Renal cortical epithelial cell (primary cell): ENCODE measurements around the gene ULK4. TPM values are rescaled to one million over a fixed set of nuclear protein-coding genes. Genes with fewer than 3 reads are reported as not detected.
"Not testable (repeated sequence)": the region's sequence is repeated elsewhere in the genome, so short reads cannot be mapped to it uniquely, and the experiment has no call there.

Experiments
- DNase-seq: peaks from one replicate; pipeline ENCODE4 v3.0.0-alpha.2; 2011; ENCODE audit warnings: low read depth
- total RNA-seq: library from RNA; depleted of rRNA; stranded (reverse); fragments of >200 nt; gene quantifications from 2 replicates; pipeline ENCODE4 v1.2.3, GENCODE V29; 2014

Gene ULK4
- total RNA-seq, 1 donor from 2014 or later: 20.5 TPM

DNA sequence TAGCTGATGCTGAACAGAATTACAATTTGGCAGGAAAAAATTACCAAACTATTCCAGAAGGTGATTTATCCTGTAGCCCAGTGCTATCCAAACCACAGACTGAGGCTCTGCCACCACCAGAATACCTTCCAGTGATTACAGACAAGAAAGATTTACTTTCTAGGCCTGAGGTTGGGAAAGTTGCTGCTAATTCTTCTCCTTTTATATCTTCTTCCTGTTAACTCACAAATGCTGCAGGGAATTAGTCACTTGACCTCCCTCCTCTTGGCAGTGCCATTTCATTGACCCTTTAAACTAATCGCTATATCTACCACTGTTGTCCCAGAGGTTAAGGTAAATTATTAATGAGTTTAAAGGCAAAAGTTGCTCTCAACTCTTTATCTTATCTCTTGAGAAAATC is 644.2 kb downstream of the ULK4 start:
- peak; percentile 96 for DNase-seq

DNA sequence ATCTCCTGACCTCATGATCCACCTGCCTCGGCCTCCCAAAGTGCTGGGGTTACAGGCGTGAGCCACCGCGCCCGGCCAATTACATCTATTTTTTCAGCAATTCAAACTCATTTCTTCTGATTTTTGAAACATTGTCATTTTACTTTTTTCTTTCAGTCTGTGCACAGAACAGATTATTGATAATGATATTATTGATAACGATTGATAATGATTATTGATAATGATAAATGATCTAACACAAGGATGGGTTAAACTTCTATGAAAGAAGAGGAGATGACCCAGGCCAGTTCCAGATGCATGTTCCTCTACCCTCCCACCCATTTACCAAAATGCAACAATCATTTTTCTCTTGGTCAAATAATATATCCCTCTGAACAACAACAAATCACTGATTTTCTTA is 644.6 kb downstream of the ULK4 start:
- no peak for DNase-seq

DNA sequence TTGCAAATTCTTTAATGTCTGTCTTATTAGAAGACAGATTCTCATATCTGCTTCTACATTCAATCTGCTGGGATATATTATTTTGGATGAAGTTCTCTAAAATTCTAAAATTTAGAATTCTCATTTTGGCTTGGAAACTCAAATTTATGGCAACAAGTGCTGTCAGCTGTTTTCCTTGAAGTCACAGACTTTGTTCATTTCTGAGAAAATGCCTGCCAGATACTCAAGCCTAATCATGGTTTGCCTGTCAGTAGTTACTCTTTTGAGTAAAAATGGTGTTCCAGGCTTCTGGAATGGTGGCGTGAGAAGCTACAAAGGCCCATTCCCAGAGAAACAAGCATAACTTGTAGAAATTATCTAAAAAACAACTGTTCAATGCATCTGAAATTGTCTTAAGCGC is 646.8 kb downstream of the ULK4 start:
- no peak for DNase-seq

DNA sequence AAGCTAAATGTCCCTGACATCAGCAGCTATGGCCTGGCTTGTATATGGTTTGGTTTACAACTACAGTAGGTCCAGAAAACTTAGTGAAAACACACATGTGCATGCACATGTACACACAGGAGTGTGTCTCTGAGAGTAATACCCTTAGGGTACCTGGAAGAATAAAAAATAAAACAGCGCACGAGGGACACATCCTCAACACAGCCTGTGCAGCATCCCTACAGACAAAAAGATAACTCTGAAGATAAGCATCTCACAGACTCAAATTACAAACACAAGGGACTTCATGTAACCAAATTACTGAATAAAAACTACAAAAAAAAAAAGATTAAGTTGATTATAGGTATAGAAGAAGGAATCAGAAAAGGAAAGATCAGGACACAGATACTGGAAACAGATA is 653.8 kb downstream of the ULK4 start:
- DNase-seq: no peak

DNA sequence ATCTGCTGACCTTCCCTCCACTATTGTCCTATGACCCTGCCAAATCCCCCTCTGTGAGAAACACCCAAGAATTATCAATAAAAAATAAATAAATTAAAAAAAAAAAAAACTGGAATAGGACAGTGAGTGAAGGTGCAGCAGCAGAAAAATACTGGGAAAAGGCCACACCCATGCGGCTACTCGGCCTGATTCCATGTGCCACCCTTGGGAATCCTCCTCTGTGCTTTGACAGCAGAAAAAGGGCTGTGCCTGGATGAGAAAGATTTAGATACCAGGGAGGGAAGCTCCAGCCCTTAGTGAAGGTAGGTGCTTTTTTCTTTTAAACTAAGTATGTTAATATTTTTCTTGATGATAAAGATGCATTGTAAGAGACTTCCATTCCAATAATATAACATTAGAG is 654.8 kb downstream of the ULK4 start:
- DNase-seq: no peak

DNA sequence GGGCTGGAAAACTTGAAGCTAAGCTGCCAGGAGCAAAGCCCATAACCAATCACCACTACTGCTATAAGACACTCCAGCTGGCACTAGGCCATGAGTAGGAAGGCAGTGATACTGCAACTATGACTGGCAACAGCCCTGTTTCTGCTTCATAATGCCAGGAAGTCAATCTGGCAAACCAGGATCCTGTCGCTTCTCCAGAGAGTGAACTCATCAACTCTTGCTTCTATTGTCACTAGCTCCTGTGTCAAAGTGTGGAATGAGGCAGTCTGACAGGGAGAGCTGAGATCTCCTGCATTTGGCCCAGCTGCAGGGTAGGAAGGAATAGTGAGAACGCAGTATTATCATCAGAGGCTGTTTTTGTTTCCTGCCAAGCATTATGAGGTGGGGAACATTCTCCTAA is 657.3 kb downstream of the ULK4 start:
- DNase-seq: peak; percentile 40

DNA sequence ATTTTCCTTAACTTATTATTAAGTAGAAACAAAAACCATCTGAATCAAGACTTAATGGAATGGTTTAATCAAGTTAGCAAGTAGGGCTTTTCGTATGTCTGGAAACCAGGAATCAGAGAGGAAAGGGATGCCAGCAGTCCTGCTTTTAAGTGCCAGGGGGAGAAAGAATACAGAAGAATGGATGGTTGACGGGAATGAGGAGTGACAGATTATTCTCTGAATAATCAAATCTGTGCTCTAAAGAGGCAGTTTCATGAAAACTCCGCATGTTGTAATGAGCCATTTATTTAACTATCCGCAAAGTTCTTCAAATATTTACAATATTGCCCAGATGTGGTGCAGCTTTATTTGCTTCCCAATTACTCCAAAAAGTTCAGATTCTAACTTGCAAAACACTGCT is 659.6 kb downstream of the ULK4 start:
- DNase-seq: no peak

DNA sequence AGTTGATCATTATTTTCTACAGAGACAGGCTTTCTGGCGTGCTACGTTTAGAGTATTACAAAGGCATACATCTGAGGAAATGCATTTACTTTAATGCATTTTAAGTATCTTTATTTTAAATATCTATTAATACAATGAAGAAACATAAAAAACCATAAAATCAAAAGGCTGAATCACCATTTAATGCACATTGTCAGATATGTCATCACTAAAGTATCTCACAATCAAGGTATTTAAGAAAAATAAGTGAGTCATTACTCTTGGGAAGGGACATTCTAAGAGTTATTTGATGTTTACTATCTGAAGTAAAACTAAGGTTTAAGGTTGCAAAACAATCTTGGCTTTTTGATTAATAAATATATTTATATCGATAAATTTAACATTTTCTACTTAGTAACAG is 660.4 kb downstream of the ULK4 start:
- DNase-seq: peak; percentile 41

DNA sequence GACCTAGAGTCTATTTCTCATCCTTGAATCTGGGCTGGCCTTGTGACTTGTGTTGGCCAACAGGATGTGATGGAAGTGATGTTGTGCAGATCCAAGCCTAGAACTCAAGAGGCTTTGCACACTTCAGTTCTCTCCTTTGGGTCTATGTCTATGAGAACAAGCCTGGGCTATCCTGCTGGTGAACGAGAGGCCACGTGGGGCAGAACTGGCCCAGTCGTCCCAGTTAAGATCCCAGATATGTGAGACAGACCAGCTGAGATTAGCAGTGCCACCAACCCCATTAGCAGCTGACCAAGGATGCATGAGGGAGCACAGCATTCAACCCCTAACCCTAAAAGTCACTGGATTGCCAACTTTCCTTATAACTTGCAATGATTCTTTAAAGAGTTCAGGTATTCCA is 662.9 kb downstream of the ULK4 start:
- no peak for DNase-seq

DNA sequence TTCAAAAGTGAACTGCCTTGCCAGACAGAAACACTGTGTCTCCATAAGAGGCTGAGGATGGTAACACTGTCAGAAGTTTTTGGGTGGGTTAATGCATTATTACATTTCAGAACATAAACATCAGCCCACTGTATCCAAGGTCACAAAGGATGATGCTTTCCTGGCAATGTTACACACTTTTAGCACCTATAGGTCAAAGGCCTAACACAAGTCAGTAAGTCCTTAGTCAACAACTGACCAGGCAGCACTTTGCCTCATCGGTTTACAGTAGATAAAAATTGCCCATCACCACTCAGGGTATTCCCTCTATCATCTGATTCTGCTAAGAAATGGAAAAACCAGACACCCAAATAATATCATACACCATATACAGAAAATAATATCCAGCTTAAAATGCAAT is 664.2 kb downstream of the ULK4 start:
- DNase-seq: no peak

DNA sequence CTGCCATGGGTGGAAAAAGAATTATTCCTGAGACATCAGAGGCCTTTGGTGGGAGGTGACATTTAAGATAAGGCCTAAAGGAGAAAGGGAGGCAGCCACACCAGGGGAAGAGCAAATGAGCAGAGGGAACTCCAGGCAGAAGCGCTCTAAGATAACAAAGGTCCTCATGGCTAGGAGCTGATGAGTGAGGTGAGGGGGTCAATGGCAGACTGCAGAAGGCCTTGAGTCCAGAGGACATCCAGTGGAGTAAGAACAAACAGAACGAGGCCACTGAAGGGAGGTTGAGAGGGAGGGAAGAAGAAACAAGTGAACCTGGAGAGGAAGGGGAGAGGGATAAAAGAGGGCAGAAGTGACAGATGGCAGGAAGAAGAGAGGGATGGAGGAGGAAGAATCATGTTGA is 665.3 kb downstream of the ULK4 start:
- no peak for DNase-seq

DNA sequence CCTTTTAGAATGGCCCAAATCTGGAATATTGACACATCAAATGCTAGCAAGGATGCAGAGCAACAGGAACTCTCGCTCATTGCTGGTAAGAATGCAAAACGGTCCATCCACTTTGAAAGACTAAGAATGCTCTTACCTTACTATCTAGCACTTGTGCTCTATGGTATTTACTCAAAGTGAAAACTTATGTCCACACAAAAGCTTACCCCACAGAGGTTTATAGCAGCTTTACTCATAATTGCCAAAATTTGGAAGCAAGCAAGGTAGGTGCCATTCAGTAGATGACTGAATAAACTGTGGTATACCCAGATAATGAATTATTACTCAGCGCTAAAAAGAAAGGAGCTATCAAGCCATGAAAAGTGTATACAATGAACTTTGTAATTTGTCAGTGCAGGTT is 666.2 kb downstream of the ULK4 start:
- DNase-seq: no peak

DNA sequence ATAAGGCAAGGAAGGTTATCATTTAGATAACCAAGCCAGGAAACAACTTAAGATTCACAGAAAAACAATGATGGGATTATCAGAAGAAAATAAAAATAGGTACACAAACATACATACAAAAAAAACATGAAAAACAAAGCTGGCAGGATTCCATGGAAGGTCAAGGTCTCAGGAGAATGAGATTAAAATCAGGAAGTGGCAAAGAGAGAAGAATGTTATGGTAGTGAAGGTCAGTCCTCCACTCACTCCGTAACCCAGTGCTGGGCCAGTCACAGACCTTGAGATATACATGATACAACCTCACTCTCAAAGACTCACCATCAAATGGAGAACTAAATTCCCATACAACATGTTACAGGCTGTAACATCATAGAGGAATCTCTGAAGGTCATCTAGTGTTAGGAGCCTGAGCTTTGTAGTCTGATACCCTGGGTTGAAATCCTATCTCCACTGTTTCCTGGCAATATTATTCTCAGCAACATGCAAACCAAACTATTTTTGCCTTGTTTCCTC is 668.7 kb downstream of the ULK4 start:
- DNase-seq: no peak

DNA sequence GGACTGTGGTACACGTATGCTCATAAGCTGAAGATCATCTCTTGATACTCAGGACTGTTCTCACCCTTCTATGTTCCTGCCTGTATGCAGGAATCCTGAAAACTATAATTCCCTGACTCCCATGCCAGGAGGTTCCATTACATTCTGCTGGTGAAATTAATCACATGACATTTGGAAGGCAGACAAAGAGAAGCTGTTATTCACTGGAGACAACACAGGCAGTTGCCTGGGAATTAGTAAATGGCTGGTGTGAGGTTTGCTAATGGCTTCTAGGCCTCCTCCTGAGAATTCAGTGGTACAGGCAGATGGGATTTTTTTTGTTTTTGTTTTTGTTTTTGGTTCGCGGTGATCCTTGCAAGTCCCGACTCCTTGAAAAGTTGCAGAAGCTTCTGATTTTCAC is 671.2 kb downstream of the ULK4 start:
- no peak for DNase-seq

DNA sequence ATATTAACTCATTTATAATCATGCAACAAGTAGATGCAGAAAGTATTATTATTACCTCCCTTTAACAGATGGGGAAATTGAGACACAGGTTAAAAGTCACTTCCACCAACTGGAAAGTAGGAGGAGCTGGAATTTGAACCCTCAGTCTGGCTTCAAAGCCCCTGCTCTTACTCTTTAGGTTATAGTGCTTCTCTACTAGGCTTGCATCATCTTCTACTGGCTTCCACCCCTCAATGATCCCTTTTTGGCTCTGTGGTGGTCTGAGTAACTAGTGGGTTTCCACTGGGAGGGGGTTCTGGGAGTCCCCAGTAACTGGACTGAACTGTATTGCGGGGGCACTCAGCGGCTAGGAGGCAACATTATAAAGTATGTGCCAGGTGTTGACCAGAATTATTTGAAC is 671.6 kb downstream of the ULK4 start:
- DNase-seq: no peak

DNA sequence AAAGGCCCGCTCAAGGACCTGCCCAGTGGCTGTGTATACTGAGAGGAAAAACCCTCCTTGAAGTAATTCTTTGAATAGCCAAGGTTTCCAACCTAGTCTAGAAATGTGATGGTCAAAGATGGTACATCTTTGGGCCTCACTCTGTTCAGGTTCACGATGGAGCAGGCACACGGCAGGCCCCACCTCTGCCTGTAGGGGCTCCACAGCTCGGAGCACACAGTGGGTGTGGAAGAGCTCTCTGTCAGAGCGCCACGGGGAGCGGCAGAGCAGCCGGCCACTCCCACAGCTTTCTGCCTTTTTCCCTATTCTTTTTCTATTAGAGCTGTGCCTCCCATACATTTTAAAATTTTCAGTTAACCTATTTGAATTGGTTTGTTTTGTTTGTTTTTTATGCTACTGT is 673.1 kb downstream of the ULK4 start:
- no peak for DNase-seq

DNA sequence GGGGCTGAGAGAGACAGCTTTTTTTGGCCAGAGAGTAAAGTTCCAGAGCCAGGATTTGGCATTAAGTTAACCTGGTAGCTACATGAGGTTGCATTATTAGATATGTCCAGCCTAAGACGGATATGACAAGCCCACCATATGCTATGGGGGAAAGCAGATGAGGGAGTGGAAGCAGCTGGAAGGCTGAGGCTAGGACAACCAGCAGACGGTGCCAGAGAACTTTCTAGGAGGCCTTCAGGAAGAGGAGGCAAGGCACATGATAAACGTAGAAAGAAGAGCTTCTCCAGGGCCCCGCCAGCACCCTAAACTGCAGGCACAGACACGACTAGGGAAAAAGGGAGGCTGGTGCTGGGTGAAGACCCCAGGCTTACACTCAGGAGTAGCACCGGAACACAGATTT is 675.6 kb downstream of the ULK4 start:
- no peak for DNase-seq

DNA sequence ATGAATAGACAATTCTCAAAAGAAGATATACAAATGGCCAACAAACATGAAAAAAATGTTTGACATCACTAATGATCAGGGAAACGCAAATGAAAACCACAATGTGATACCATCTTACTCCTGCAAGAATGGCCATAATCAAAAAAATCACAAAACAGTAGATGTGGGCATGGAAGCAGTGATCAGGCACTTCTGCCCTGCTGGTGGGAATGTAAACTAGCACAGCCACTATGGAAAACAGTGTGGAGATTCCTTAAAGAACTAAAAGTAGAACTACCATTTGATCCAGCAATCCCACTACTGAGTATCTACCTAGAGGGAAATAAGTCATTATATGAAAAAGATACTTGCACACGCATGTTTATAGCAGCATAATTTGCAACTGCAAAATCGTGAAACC is 677.0 kb downstream of the ULK4 start:
- not testable (repeated sequence) for DNase-seq

DNA sequence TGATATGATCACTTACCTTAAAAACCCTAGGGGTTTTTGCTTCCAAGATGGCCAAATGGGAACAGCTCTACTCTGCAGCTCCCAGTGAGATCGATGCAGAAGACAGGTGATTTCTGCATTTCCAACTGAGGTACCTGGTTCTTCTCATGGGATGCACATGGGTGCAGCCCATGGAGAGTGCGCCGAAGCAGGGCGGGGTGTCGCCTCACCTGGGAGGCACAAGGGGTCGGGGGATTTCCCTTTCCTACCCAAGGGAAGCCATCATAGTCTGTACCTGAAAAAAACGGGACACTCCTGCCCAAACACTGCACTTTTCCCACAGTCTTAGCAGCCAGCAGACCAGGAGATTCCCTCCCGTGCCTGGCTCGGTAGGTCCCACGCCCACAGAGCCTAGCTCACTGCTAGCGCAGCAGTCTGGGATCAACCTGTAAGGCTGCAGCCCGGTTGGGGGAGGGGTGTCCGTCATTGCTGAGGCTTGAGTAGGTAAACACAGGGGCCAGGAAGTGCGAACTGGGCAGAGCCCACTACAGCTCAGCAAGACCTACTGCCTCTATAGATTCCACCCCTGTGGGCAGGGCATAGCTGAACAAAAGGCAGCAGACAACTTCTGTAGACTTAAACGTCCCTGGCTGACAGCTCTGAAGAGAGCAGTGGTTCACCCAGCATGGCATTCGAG is 684.0 kb downstream of the ULK4 start:
- DNase-seq: no peak

DNA sequence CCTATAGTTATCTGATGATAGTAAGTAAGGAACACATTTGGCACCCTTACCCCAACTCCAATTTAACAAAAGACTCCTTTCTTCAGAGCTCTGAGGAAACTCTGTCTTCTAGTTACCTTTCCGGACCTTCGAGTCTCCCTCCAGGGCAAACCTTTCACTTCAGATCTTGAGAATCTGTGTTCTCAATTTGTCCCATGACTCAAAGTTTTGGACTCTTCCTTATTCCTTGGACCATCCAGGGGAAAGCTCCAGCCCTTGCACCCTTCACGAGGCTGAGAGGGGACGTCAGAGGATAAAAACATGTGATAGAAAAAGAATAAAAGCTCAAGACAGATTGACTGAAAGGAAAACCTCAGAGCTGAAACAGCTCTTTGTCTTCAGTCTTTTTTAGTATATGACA is 685.7 kb downstream of the ULK4 start:
- no peak for DNase-seq

DNA sequence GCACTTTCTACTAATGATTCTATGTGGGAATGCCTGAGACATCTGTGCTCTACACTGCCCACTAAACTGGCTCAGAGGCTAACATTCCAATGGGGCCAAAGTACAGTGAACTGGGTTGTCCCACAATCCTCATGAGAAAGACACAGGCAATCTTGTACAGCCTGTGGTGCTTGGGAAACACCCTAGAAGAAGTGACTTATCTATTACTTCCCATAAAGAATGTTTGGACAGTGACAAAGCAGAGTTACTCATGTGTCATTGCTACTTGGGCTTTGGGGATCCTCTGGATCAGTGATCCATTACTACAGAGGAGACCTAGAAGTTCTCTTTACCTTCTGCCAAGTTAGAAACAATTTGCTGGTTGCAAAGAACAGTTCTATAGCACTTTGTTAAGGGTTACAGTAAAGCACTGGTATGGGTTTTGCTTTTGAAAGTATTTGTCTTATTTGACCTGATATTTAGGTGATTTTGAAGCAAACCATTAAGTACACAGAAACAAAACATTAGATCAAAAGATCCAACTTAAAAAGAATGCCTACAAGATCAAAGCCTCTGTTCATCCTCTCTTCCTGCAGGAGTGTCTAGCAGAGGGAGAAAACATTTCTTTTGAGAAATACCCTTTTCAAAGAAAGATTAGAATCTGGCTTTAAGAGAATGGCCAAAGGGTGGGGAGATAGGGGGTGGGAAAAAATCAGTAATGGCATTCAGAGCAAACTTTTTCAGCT is 686.8 kb downstream of the ULK4 start:
- DNase-seq: peak; percentile 94

DNA sequence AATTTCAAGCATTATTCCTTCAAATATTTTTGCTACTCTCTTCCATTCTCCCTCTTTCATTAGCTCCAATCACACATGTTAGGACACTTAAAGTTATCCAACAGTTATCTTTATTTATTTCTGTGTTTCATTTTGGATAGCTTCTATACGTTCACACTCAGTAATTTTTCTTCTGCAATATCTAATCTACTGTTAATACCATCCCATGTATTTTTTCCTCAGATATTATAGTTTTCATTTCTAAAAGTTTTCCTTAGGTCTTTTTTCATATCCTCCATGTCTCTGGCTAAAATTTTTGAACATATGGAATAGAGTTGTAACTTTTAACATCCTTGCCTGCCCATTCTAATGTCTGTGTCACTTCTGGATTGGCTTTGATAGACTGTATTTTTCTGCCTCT is 689.2 kb downstream of the ULK4 start:
- no peak for DNase-seq

DNA sequence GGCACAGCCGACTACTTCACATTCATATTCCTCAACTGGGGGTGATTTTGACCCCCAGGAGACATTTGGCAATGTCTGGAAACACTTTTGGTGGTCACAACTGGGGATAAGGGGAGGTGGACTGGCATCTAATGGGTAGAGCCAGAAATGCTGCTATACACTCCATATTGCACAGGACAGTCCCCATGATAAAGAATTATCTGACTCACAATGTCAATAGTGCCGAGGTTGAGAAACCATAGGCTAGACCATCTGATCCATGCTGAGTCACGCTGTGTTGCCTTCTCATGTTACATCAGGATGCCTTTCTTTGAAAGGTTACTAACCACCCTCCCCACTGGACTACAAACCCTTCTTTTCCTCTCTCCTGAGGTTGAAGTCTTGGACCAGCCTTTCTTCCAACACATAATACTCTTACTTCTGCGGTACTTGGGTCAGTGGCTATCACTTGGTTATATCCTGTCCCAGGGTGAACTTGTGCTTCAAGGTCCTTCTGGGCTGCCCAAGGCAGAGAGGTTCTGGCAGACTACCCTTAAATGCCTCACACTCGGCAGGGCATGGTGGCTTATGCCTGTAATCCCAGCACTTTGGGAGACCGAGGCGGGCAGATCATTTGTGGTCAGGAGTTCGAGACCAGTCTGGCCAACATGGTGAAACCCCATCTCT is 693.8 kb downstream of the ULK4 start:
- peak; percentile 95 for DNase-seq
